Neural cell (in vitro differentiated cells): ENCODE data around the gene RASGRP4.

Experiments used
- CTCF ChIP-seq: fragments of 450-650 bp; IDR thresholded peaks from 2 replicates; pipeline ENCODE4 v1.5.1; 2014; ENCODE audit warnings: antibody characterized with exemption, mild to moderate bottlenecking, moderate library complexity; ENCODE audit not compliant: poor library complexity, severe bottlenecking
- POLR2AphosphoS5 ChIP-seq: IDR thresholded peaks from 2 replicates; pipeline ENCODE4 v1.6.1; 2012

GRCh38 chr19:38387550-38388348 lies 38.3 kb downstream of the RASGRP4 start, which contains the start of gene GGN:
- TF ChIP-seq CTCF (no peak), POLR2AphosphoS5 (no peak)
